T-helper 1 cell treated with Interleukin-12 subunit alpha and Interleukin-12 subunit beta and Interleukin-4 antibody, amounts not matched to agents 30 ng/mL and 1 ng/mL, for 36 hours (primary cell): Measurements from ENCODE around the gene TANGO2. TPM values are rescaled to one million over a fixed set of nuclear protein-coding genes. Genes with fewer than 3 reads are reported as not detected.

Experiments used
- intact Hi-C: fragments of 100-400 bp; cut with micrococcal nuclease; formaldehyde crosslinking; loops from one replicate; pipeline ENCODE4 v1.15.1; 2024
- total RNA-seq: library from RNA; stranded (reverse); gene quantifications from 2 replicates; pipeline ENCODE4 v1.2.3, GENCODE V29; 2022

Gene TANGO2
- total RNA-seq, result 48.7 and 49.9 TPM in 2 replicates

- intact Hi-C loops, result loop anchor here (1.0 to 2.0 kb wide), 5 partner anchors 34 to 166 kb away; partner anchors contain the start of genes DGCR8, GNB1L, RTL10 and TRMT2A
Observed at GRCh38 chr22:20020533-20021195, at the start of gene TANGO2. TANGO2 (plus strand) TSS chr22:20021110; CDS start chr22:20036799, 15,689 bp downstream.

GRCh38 chr22:19971276-19972124, 49.4 kb upstream of the TANGO2 start:
- intact Hi-C loops, result loop anchor here (2.0 kb wide), 1 partner anchor 49 kb away; the partner anchor contains the start of gene TANGO2

- intact Hi-C loops, result no loop called here
Observed at GRCh38 chr22:19972251-19972650, 48.7 kb upstream of the TANGO2 start.

GRCh38 chr22:19972652-19973550, 48.0 kb upstream of the TANGO2 start:
- intact Hi-C loops, result no loop called here

GRCh38 chr22:19973551-19974267, 47.2 kb upstream of the TANGO2 start:
- intact Hi-C loops, result no loop called here

GRCh38 chr22:19974268-19974861, 46.5 kb upstream of the TANGO2 start:
- intact Hi-C loops, result no loop called here

GRCh38 chr22:19974935-19975706, 45.8 kb upstream of the TANGO2 start:
- intact Hi-C loops, result no loop called here

- intact Hi-C loops, result no loop called here
Observed at GRCh38 chr22:19975707-19976035, 45.2 kb upstream of the TANGO2 start.

GRCh38 chr22:19976671-19977070, 44.2 kb upstream of the TANGO2 start:
- intact Hi-C loops, result no loop called here

- intact Hi-C loops, result no loop called here
Observed at GRCh38 chr22:19977296-19978243, 43.3 kb upstream of the TANGO2 start.

GRCh38 chr22:19978748-19979147, 42.2 kb upstream of the TANGO2 start:
- intact Hi-C loops, result no loop called here

- intact Hi-C loops, result no loop called here
Observed at GRCh38 chr22:19979712-19980493, 41.0 kb upstream of the TANGO2 start.

- intact Hi-C loops, result no loop called here
Observed at GRCh38 chr22:19980766-19981165, 40.1 kb upstream of the TANGO2 start.

GRCh38 chr22:19981171-19981960, 39.5 kb upstream of the TANGO2 start:
- intact Hi-C loops, result no loop called here

GRCh38 chr22:19981961-19982920, 38.7 kb upstream of the TANGO2 start:
- intact Hi-C loops, result no loop called here
